Upper lobe of right lung (tissue), 1 donor: ENCODE data around the gene SDC4. TPM values are rescaled to one million over a fixed set of nuclear protein-coding genes. Genes with fewer than 3 reads are reported as not detected.

Source experiments
- ATAC-seq: fragments of 200-7000 bp; cut with Tn5 transposase; one replicate; pipeline ENCODE4 v1.9.1; 2020; ENCODE audit warnings: mild to moderate bottlenecking, moderate library complexity
- DNase-seq: peaks from one replicate; pipeline ENCODE4 v3.0.0-alpha.2; 2020
- H3K27ac ChIP-seq: fragments of 200-600 bp; one replicate; pipeline ENCODE4 v1.8.0; 2022
- H3K27me3 ChIP-seq: fragments of 200-600 bp; one replicate; pipeline ENCODE4 v1.8.0; 2022; ENCODE audit warnings: mild to moderate bottlenecking
- H3K36me3 ChIP-seq: fragments of 200-600 bp; one replicate; pipeline ENCODE4 v1.8.0; 2022
- H3K4me1 ChIP-seq: fragments of 200-600 bp; one replicate; pipeline ENCODE4 v1.8.0; 2022
- H3K4me3 ChIP-seq: fragments of 200-600 bp; one replicate; pipeline ENCODE4 v1.8.0; 2022; ENCODE audit warnings: mild to moderate bottlenecking
- H3K9me3 ChIP-seq: fragments of 200-600 bp; one replicate; pipeline ENCODE4 v1.8.0; 2022
- intact Hi-C: fragments of 100-400 bp; cut with DNase I; formaldehyde crosslinking; loops from one replicate; pipeline ENCODE4 v1.11.0; 2022
- total RNA-seq: library from RNA; stranded (reverse); fragmentation: NEBNext Ultra II Directional; extraction: Animal tissue kit (Norgen Biotek cat#: 25700); gene quantifications from one replicate; pipeline ENCODE4 v1.2.1, GENCODE V29; 2021
- TF ChIP-seq, protein P1 (sequence below): fragments of 200-600 bp; IDR thresholded peaks from one replicate; pipeline ENCODE4 v1.8.0; 2022; ENCODE audit warnings: antibody characterized with exemption
- donor health status: DM: no; HTN: yes; CAD: no; lungs with severe emphysema.

The SDC4 gene
- total RNA-seq, 1 donor from 2014 or later = 345 TPM

DNA sequence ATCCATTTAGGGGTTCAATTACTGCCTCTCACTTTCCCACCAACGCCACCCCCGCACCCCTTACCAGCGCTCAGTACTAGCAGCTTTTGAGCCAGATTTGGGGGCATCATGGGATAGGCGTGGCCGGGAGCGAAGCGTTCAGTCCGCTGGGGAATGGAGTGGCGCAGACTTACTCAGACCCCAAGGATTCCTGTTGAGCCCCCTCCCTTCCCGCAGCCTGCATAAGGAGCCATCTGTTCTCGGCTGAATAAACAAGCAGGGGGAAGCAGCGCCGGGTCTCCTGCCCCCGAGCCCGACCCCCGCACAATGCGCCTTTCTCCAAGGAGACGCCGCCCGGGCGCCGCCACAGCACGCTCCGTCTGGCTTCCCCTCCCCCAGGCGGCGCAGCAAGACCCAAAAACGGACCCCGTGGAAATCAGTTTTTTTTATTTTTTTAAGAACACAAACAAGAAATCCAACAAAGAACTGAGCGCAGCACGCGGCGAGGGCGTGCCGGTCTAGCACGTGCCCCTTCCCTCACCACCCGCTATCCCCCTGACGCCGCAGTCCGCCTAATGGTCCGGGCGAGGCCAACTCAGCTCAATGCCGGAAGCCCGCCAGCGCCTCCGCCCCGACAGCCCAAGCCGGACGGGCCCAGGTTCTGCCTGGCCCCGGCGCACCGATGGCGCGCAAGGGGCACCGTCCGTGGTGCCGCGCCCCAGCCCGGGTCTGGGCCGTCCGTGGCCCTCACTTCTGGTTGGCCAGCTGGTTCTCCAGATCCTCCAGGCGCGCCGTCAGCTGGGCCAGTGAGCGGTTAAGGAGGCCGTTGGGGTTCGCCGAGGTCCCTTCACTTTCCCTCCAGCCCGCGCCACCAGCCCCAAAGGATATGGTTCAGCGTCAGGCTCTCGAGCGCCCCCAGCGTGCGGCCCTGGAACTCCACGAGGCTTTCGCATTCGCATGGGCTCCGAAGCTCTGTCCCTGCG, 54.9 kb downstream of the SDC4 start:
- Histone ChIP-seq H3K36me3 (no peaks in the 10 kb centered on the region), H3K27ac (peak overlapping the region; percentile 65), H3K9me3 (no peaks in the 10 kb centered on the region), H3K4me1 (peaks cover 10% of the 10 kb centered on the region), H3K4me3 (peak overlapping the region; percentile 55), H3K27me3 (peaks cover 3% of the 10 kb centered on the region)
- peak; percentile 95 for DNase-seq
- intact Hi-C loops = no loop called here
- ATAC-seq = peak; percentile 95
- TF ChIP-seq, protein P1, sequence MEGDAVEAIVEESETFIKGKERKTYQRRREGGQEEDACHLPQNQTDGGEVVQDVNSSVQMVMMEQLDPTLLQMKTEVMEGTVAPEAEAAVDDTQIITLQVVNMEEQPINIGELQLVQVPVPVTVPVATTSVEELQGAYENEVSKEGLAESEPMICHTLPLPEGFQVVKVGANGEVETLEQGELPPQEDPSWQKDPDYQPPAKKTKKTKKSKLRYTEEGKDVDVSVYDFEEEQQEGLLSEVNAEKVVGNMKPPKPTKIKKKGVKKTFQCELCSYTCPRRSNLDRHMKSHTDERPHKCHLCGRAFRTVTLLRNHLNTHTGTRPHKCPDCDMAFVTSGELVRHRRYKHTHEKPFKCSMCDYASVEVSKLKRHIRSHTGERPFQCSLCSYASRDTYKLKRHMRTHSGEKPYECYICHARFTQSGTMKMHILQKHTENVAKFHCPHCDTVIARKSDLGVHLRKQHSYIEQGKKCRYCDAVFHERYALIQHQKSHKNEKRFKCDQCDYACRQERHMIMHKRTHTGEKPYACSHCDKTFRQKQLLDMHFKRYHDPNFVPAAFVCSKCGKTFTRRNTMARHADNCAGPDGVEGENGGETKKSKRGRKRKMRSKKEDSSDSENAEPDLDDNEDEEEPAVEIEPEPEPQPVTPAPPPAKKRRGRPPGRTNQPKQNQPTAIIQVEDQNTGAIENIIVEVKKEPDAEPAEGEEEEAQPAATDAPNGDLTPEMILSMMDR = peak; percentile 97

- H3K9me3 ChIP-seq = no peaks in the 10 kb centered on the region
- intact Hi-C loops = no loop called here
- H3K27me3 ChIP-seq = peaks cover 3% of the 10 kb centered on the region
- ATAC-seq (no peak), DNase-seq (no peak)
- no peak overlapping the region for H3K27ac ChIP-seq
- H3K4me3 ChIP-seq = no peak overlapping the region
- H3K36me3 ChIP-seq = no peaks in the 10 kb centered on the region
- TF ChIP-seq, protein P1 = no peak
- peaks cover 10% of the 10 kb centered on the region for H3K4me1 ChIP-seq
Observed at GRCh38 chr20:45292343-45292742, 55.9 kb downstream of the SDC4 start.

- Histone ChIP-seq H3K36me3 (no peaks in the 10 kb centered on the region), H3K9me3 (no peaks in the 10 kb centered on the region), H3K27ac (no peak overlapping the region), H3K4me1 (peaks cover 10% of the 10 kb centered on the region), H3K4me3 (no peak overlapping the region), H3K27me3 (peaks cover 3% of the 10 kb centered on the region)
- DNase-seq (no peak), ATAC-seq (no peak)
- intact Hi-C loops = no loop called here
- TF ChIP-seq, protein P1 = no peak
Observed at GRCh38 chr20:45291526-45291925, 56.7 kb downstream of the SDC4 start.

- no peaks in the 10 kb centered on the region for H3K36me3 ChIP-seq
- ATAC-seq (peak; percentile 85), DNase-seq (peak; percentile 85)
- H3K4me3 ChIP-seq = no peak overlapping the region
- H3K27ac ChIP-seq = no peak overlapping the region
- TF ChIP-seq, protein P1 = peak; percentile 89
- no peaks in the 10 kb centered on the region for H3K9me3 ChIP-seq
- intact Hi-C loops = no loop called here
- H3K4me1 ChIP-seq = peaks cover 10% of the 10 kb centered on the region
- peaks cover 3% of the 10 kb centered on the region for H3K27me3 ChIP-seq
Observed at GRCh38 chr20:45290677-45291355, 57.4 kb downstream of the SDC4 start.

GRCh38 chr20:45289942-45290676, 58.1 kb downstream of the SDC4 start:
- peaks cover 10% of the 10 kb centered on the region for H3K4me1 ChIP-seq
- no peak overlapping the region for H3K4me3 ChIP-seq
- TF ChIP-seq, protein P1 = no peak
- no peak for ATAC-seq
- no peaks in the 10 kb centered on the region for H3K36me3 ChIP-seq
- intact Hi-C loops = no loop called here
- H3K27me3 ChIP-seq = peaks cover 3% of the 10 kb centered on the region
- H3K27ac ChIP-seq = no peak overlapping the region
- no peaks in the 10 kb centered on the region for H3K9me3 ChIP-seq
- no peak for DNase-seq
